ENCODE measurements around the gene ZNF490.

ZNF490 gene

GRCh38 chr19:12610540-12611360, at the start of gene ZNF490, which contains the start of gene ZNF791:
TSS of gene ZNF490 (minus strand) at chr19:12610813. CDS start at chr19:12610680, 133 bp downstream.
TSS of gene ZNF791 (plus strand) at chr19:12610920. CDS start at chr19:12611080, 160 bp downstream.
- TF ChIP-seq CTCF (IDR thresholded peaks at IDR 0.05; ENCODE audit: control insufficient read depth, insufficient read depth, low read depth, low read length, missing control alignments), result no peak
- H3K4me3 ChIP-seq (ENCODE audit: control insufficient read depth, low read depth, low read length), result peak within 1 kb of the TSS; percentile 95
- DNase-seq (ENCODE audit: low read depth), result peak; percentile 88

GRCh38 chr19:12657966-12658365, 47.4 kb upstream of the ZNF490 start:
- no peak for TF ChIP-seq CTCF (IDR thresholded peaks at IDR 0.05; ENCODE audit: control insufficient read depth, insufficient read depth, low read depth, low read length, missing control alignments)
- H3K4me3 ChIP-seq (ENCODE audit: control insufficient read depth, low read depth, low read length), result no peak overlapping the region
- no peak for DNase-seq (ENCODE audit: low read depth)

GRCh38 chr19:12656899-12657571, 46.4 kb upstream of the ZNF490 start:
- no peak for DNase-seq (ENCODE audit: low read depth)
- no peak for TF ChIP-seq CTCF (IDR thresholded peaks at IDR 0.05; ENCODE audit: control insufficient read depth, insufficient read depth, low read depth, low read length, missing control alignments)
- H3K4me3 ChIP-seq (ENCODE audit: control insufficient read depth, low read depth, low read length), result no peak overlapping the region

- no peak for DNase-seq (ENCODE audit: low read depth)
These were observed 44.9 kb upstream of the ZNF490 start for GRCh38 chr19:12655546-12655945.

GRCh38 chr19:12652219-12652618, 41.6 kb upstream of the ZNF490 start:
- no peak for TF ChIP-seq CTCF (IDR thresholded peaks at IDR 0.05; ENCODE audit: control insufficient read depth, insufficient read depth, low read depth, low read length, missing control alignments)
- H3K4me3 ChIP-seq (ENCODE audit: control insufficient read depth, low read depth, low read length), result no peak overlapping the region
- no peak for DNase-seq (ENCODE audit: low read depth)

More at GRCh38 chr19:12655546-12655945, 44.9 kb upstream of the ZNF490 start:
- TF ChIP-seq CTCF (IDR thresholded peaks at IDR 0.05; ENCODE audit: control insufficient read depth, insufficient read depth, low read depth, low read length, missing control alignments), result no peak
- no peak overlapping the region for H3K4me3 ChIP-seq (ENCODE audit: control insufficient read depth, low read depth, low read length)

- H3K4me3 ChIP-seq (ENCODE audit: control insufficient read depth, low read depth, low read length), result no peak overlapping the region
- no peak for DNase-seq (ENCODE audit: low read depth)
- TF ChIP-seq CTCF (IDR thresholded peaks at IDR 0.05; ENCODE audit: control insufficient read depth, insufficient read depth, low read depth, low read length, missing control alignments), result no peak
These were observed 39.3 kb upstream of the ZNF490 start for GRCh38 chr19:12649941-12650340.
